Liver (tissue), 9 donors: ENCODE measurements around the gene TRIM14. TPM values are rescaled to one million over a fixed set of nuclear protein-coding genes. Genes with fewer than 3 reads are reported as not detected.
A peak's percentile ranks its signal among the peaks of the same experiment; 100 is the strongest.

Experiments
- DNase-seq: peaks from one replicate; pipeline ENCODE4 v3.0.0-alpha.2; 2017; ENCODE audit warnings: low spot score
- H3K27ac ChIP-seq, 2 donors: one replicate each; pipeline ENCODE4 v1.7.0; 2013; ENCODE audit warnings: inconsistent platforms in 2 of 2, low read length in 2 of 2, control low read depth in 1 of 2, low read depth in 1 of 2, mild to moderate bottlenecking in 1 of 2
- H3K27me3 ChIP-seq, 4 donors: one replicate each; pipeline versions ENCODE4 v1.6.1 to v1.7.0; 2013; ENCODE audit warnings: low read length in 3 of 4, inconsistent platforms in 1 of 4, mild to moderate bottlenecking in 1 of 4, moderate library complexity in 1 of 4; ENCODE audit not compliant: control insufficient read depth in 4 of 4, insufficient read depth in 4 of 4
- H3K36me3 ChIP-seq, 4 donors: one replicate each; pipeline versions ENCODE4 v1.6.1 to v1.7.0; 2013; ENCODE audit warnings: low read length in 3 of 4, mild to moderate bottlenecking in 3 of 4, low read depth in 1 of 4, moderate library complexity in 1 of 4; ENCODE audit not compliant: control insufficient read depth in 4 of 4, insufficient read depth in 3 of 4
- H3K4me1 ChIP-seq, 4 donors: one replicate each; pipeline versions ENCODE4 v1.6.1 to v1.7.0; 2013; ENCODE audit warnings: low read length in 3 of 4, mild to moderate bottlenecking in 3 of 4, moderate library complexity in 1 of 4; ENCODE audit not compliant: control insufficient read depth in 4 of 4, insufficient read depth in 4 of 4
- H3K4me3 ChIP-seq, 3 donors: one replicate each; pipeline versions ENCODE4 v1.6.1 to v1.7.0; 2013; ENCODE audit warnings: low read length in 3 of 3, control low read depth in 1 of 3, low read depth in 1 of 3, mild to moderate bottlenecking in 1 of 3
- H3K9ac ChIP-seq, 2 donors: one replicate each; pipeline ENCODE4 v1.7.0; 2013; ENCODE audit warnings: low read length in 2 of 2, mild to moderate bottlenecking in 2 of 2, moderate library complexity in 2 of 2, control low read depth in 1 of 2, low read depth in 1 of 2
- H3K9me3 ChIP-seq, 4 donors: one replicate each; pipeline versions ENCODE4 v1.6.1 to v1.7.0; 2013; ENCODE audit warnings: low read length in 3 of 4; ENCODE audit not compliant: control insufficient read depth in 4 of 4
- ATF3 ChIP-seq: IDR thresholded peaks from 2 replicates; pipeline ENCODE4 v1.6.1; 2016; ENCODE audit warnings: antibody characterized with exemption
- HNF4A ChIP-seq, 2 donors: conservative IDR thresholded peaks; 2 replicates each; pipeline ENCODE4 v1.6.1; 2016; ENCODE audit warnings: antibody characterized with exemption in 2 of 2, mild to moderate bottlenecking in 2 of 2
- JUND ChIP-seq, 2 donors: IDR thresholded peaks; 2 replicates each; pipeline ENCODE4 v1.6.1; 2016; ENCODE audit warnings: antibody characterized with exemption in 2 of 2
- MAX ChIP-seq: IDR thresholded peaks from 2 replicates; pipeline ENCODE4 v1.6.1; 2016; ENCODE audit warnings: antibody characterized with exemption
- NR2F2 ChIP-seq: IDR thresholded peaks from 2 replicates; pipeline ENCODE4 v1.6.1; 2016; ENCODE audit warnings: antibody characterized with exemption
- RAD21 ChIP-seq, 2 donors: IDR thresholded peaks; 2 replicates each; pipeline ENCODE4 v1.6.1; 2016; ENCODE audit warnings: antibody characterized with exemption in 2 of 2, mild to moderate bottlenecking in 2 of 2
- RXRA ChIP-seq, 2 donors: IDR thresholded peaks; 2 replicates each; pipeline ENCODE4 v1.6.1; 2017 to 2018; ENCODE audit warnings: antibody characterized with exemption in 2 of 2, mild to moderate bottlenecking in 1 of 2
- SP1 ChIP-seq: IDR thresholded peaks from 2 replicates; pipeline ENCODE4 v1.6.1; 2018; ENCODE audit warnings: antibody characterized with exemption, mild to moderate bottlenecking
- TAF1 ChIP-seq: conservative IDR thresholded peaks from 2 replicates; pipeline ENCODE4 v1.6.1; 2016; ENCODE audit warnings: antibody characterized with exemption, mild to moderate bottlenecking
- YY1 ChIP-seq: IDR thresholded peaks from 2 replicates; pipeline ENCODE4 v1.6.1; 2016; ENCODE audit warnings: antibody characterized with exemption, mild to moderate bottlenecking
- ZBTB33 ChIP-seq: IDR thresholded peaks from 2 replicates; pipeline ENCODE4 v1.6.1; 2016; ENCODE audit warnings: antibody characterized with exemption
- WGBS: extraction: QIAGEN DNeasy Blood & Tissue Kit; methylation state at CpG from one replicate; pipeline ENCODE4 v1.1.7; 2013; 5-methylcytosine and 5-hydroxymethylcytosine counted together
- polyA plus RNA-seq, 2 donors: library from polyadenylated mRNA; stranded (reverse) in 1 of 2; unstranded in 1 of 2; fragments of 200-250 nt in 1 of 2; fragments of >200 nt in 1 of 2; fragmentation: Nextera tagmentation in 1 of 2; extraction: Ambion mirVana in 1 of 2; gene quantifications; one replicate each; pipeline versions ENCODE4 v1.2.1 to v1.2.3, GENCODE V29; 2013 to 2015
- total RNA-seq, 2 donors: library from RNA; depleted of rRNA; stranded (reverse); fragments of >200 nt; gene quantifications; one replicate each; pipeline ENCODE4 v1.2.3, GENCODE V29; 2014
- donor health status: healthy.
- donor health status: healthy.
- donor health status: healthy.
- donor health status: healthy.
- donor health status: healthy.

The TRIM14 gene
- total and polyA plus RNA-seq, 4 donors = 15.2 to 22.0 (median 17.8) TPM

GRCh38 chr9:98108531-98109031 lies 10.4 kb downstream of the TRIM14 start:
- TF ChIP-seq ZBTB33 = no peak
- WGBS = 53% methylated on average over 5 of the region's 5 CpGs
- peak overlapping the region; percentile 12 to 70 for H3K27ac ChIP-seq
- H3K36me3 ChIP-seq = peaks cover 0 to 3% (median under 1%) of the 10 kb centered on the region in 4 donors
- H3K4me3 ChIP-seq = no peak overlapping the region
- no peak overlapping the region for H3K9ac ChIP-seq
- H3K9me3 ChIP-seq = no peaks in the 10 kb centered on the region
- no peaks in the 10 kb centered on the region for H3K27me3 ChIP-seq
- peaks cover 4 to 19% (median 11%) of the 10 kb centered on the region in 4 donors for H3K4me1 ChIP-seq
- no peak for DNase-seq

GRCh38 chr9:98107926-98108325 lies 11.1 kb downstream of the TRIM14 start:
- 65% methylated on average over 2 of the region's 2 CpGs for WGBS
- H3K9ac ChIP-seq = no peak overlapping the region

GRCh38 chr9:98105006-98105405 lies 14.0 kb downstream of the TRIM14 start:
- Histone ChIP-seq H3K36me3 (peaks cover 0 to 3% (median under 1%) of the 10 kb centered on the region in 4 donors), H3K9me3 (no peaks in the 10 kb centered on the region), H3K27me3 (no peaks in the 10 kb centered on the region), H3K4me1 (peaks cover 4 to 19% (median 11%) of the 10 kb centered on the region in 4 donors), H3K9ac (no peak overlapping the region), H3K4me3 (no peak overlapping the region), H3K27ac (no peak overlapping the region)
- WGBS = 94% methylated on average over 7 of the region's 7 CpGs
- TF ChIP-seq NR2F2 = no peak
- no peak for TF ChIP-seq TAF1
- TF ChIP-seq RXRA (IDR thresholded peaks at IDR 0.05) = no peak
- TF ChIP-seq SP1 = no peak
- no peak for TF ChIP-seq YY1
- no peak for TF ChIP-seq ATF3
- no peak for TF ChIP-seq ZBTB33
- no peak for TF ChIP-seq RAD21 (IDR thresholded peaks at IDR 0.05)
- no peak for TF ChIP-seq MAX
- TF ChIP-seq JUND (IDR thresholded peaks at IDR 0.05) = no peak
- DNase-seq = no peak

More at GRCh38 chr9:98107926-98108325, 11.1 kb downstream of the TRIM14 start:
- TF ChIP-seq MAX = no peak
- no peak for TF ChIP-seq ATF3
- no peak for TF ChIP-seq JUND (IDR thresholded peaks at IDR 0.05)
- no peak for TF ChIP-seq YY1
- TF ChIP-seq RXRA (IDR thresholded peaks at IDR 0.05) = peak; percentile 36 to 45
- no peak for TF ChIP-seq TAF1
- TF ChIP-seq HNF4A (conservative IDR thresholded peaks at IDR 0.05) = peak; percentile 37 to 39
- no peaks in the 10 kb centered on the region for H3K9me3 ChIP-seq
- no peak overlapping the region for H3K4me3 ChIP-seq
- peaks cover 4 to 19% (median 11%) of the 10 kb centered on the region in 4 donors for H3K4me1 ChIP-seq
- DNase-seq = no peak
- H3K36me3 ChIP-seq = peaks cover 0 to 3% (median under 1%) of the 10 kb centered on the region in 4 donors
- H3K27me3 ChIP-seq = no peaks in the 10 kb centered on the region
- H3K27ac ChIP-seq = peak overlapping the region; percentile 12 to 70
